Head of caudate nucleus (tissue), 42 donors: ENCODE results near the gene DOK7.
A peak's percentile ranks its signal among the peaks of the same experiment; 100 is the strongest.
"Not testable (repeated sequence)": the region's sequence is repeated elsewhere in the genome, so short reads cannot be mapped to it uniquely, and the experiment has no call there.

Experiments used
- DNase-seq, 42 donors: peaks; one replicate each; pipeline versions ENCODE4 v3.0.0 to v3.0.0-alpha.2; 2020 to 2021; ENCODE audit warnings: mixed read lengths in 7 of 42
- intact Hi-C: fragments of 100-400 bp; cut with DNase I; formaldehyde crosslinking; loops from one replicate; pipeline ENCODE4 v1.15.0; 2022

The DOK7 gene

DNA sequence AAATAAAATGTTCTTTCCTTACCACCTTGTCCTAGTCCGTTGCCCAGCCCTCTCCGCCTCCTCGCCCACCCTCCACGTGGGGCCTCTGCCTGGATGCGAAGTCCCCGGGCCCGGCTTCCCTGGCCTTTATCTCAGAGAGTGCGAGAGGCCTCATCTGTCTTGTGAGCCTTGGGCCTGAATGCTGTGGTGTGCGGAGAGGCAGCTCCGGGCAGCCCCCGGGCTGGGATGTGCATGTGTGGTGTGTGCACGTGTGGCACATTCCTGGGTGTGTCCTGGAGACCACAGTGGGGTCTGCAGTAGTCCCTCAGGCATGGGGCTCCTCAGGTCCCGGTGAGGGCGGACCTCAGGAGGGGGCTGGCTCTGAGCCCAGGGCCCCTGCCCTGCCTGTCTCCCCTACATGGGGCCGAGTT lies 31.4 kb downstream of the DOK7 start:
- no peak for DNase-seq
- intact Hi-C loops, result no loop called here

DNA sequence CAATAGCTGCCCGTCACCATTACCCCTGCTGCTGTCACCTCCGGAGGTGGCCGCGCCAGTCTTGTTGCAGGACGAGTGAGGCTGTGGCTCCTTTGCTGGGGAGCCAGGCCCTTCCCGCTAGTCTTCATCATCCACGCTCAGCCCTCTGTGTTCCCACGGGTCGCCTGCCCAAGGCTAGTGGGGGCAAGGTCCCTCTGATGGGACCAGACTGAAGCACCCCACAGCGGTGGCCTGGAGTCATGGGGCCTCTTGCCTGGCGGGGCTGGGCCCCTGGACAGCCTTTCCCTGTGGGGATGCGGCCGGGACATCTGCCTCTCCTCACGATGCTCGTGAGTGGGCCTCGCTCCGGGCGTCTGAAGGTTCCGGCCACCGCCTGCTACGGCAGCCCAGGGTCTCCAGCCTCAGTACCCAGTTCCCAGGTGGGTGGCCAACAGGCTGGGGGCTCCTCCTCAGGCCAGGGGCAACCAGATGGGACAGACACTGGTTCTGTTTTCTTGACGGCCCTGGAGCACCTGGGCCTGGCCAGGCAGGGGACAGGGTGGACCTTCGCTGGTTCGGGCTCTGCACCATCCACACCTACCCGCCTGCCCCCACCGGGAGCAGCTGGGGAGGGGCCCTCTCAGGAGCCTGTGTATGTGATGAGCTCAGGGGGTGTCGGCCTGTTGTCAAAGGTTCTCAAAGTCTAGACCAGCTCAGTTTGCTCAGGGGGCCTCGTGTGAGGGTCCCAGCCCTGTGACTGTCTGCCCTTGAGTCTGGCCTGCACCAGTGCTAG lies 32.3 kb downstream of the DOK7 start:
- intact Hi-C loops, result no loop called here
- DNase-seq, result no peak

DNA sequence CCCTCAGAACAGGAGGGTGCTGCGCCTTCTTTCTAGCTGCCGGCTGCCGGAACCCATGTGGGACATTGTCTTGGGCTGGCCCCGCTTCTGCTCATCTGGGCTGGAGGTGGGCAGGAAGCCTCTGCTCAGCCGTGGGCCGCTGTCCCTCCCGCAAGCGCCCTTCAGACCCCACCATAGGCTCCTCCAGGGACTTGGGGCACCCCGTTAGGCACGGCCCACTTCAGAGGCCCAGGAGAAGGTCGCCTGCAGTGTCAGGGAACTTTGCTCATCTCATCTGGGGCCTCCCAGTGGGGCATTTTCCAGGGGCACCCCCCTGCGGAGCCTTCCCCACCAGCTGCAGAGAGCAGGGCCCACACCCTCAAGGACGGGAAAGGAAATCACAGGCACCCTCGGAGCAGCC lies 32.9 kb downstream of the DOK7 start:
- intact Hi-C loops, result no loop called here
- DNase-seq, result no peak

DNA sequence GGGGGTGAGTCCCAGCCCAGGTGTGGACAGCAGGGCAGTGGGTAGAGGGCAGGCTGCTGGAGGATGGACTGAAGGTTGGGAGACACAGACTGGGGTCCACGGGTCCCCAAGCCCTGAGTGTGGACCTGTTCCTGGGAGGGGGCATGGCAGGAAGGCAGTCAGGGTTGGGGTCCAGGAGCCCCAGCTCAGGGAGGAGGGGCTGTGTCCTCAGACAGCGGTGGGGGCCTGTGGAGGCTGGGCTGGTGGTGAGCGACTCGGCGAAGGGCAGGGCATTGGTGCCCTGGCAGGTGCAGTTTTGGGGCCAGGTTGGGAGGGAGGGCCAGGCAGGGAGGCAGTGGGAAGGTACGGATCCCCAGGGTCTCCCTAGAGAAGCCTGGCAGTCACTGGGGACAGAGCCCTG lies 34.0 kb downstream of the DOK7 start:
- intact Hi-C loops, result no loop called here
- no peak for DNase-seq

DNA sequence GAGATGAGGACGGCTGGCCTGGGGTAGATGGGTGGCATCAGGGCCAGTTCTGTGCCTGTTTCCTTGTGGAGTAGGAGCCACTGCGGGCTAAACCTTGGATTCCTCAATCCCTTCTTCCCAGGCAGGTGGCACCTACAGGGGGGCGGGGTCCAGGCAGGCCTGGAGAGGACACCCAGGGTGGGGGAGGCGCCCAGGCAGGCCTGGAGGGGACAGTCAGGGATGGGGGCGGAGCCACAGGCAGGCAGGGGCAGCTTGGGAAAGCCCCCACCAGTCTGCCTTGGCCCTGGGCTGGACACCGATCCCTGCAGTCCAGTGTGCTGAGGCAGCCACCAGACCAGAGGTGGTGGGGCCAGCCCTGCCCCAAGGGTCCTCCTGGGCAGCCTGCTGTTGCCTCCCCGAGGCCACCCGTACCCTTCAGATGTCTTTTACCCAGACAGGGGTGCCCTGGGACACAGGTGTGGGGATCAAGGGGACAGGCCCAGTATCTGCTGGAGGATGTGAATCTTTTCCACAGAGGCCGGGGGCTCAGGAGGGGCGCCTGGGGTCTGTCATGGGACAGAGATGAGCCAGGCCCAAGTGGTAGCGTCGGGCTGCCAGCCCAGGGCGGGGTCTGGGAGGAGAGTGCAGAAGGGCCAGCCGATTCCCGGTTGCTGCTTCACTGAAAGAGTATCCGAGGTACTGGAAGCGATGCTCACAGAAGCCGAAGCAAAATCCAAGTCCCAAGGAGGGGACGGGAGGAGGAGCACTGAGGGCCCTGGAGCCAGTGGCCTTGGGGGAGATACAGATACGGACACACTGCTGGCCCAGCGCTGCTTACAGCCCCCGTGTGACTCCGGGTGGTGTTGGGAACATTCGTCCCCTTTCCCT lies 34.6 kb downstream of the DOK7 start:
- DNase-seq, result peak in 2 of 42 donors; percentile 35 to 47
- intact Hi-C loops, result no loop called here

DNA sequence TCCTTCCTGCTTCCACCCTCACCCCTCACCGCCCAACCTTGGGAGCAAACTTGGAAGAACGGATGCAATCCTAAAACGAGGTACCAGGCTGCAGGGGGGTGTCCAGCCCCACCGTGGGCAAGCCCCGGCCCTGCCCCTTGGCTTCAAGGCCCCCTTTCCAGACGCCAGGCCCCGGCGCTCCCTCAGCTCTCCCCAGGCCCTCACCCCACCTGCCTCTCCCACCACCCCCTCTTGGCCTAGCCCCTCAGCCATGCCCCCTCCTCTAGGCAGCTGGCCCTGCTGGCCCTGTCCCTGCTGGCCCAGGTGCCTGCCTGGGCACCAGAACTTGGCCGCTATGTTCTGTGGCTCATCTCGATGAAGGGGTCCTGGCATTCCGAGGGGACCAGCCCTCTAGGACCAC lies 35.3 kb downstream of the DOK7 start:
- DNase-seq, result no peak

DNA sequence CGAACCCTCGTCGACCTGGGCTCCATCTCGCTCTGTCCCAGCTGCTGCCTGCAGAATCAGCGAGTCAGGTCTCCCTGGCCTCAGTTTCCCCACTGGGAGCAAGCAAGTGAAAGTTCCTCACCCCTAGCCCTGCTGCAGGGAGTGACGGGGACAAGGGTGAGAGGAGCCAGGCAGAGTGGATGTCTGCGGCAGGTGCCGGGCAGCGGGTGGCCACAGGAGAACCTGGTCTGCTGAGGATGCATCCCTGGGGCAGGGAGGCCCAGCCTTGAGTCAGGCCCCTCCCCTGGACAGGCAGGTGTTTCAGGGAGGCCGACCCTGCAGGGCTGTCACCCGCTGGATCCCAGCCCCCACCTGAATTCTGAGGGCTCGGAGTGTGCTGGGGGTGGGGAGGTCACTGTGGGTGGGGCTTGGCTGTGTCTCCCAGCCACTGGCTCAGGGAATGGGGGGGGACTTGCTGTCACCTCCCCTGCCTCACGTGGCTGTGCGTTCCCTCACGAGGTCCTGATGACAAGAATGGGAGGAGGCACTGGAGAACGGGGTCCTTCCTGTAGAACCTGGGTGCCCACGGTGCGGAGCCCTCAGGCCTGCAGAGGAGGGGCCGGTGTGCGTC lies 35.9 kb downstream of the DOK7 start:
- peak; percentile 38 to 90 (median 74) for DNase-seq
- intact Hi-C loops, result no loop called here

More for the DNA sequence above, 35.3 kb downstream of the DOK7 start:
- intact Hi-C loops, result no loop called here

DNA sequence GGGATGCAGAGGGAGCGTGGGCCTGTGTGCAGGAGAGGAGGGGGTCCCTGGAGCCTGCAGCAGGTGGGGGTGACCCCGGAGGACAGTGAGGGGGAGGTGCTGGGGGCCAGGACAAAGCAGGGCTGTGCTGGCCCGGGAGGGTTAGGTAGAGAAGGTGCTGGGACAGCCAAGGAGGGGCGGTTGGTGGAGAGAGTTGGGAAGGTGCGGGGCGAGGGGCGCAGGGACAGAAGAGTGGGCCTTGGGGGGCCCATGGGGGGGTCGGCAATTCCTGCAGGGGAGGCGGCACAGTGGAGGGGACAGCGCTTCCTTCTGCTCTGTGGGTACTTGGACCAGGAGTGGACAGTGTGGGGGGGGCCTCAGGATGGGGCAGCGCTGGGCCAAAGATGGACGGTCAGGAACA lies 36.6 kb downstream of the DOK7 start:
- DNase-seq, result peak in 1 of 42 donors; percentile 26
- intact Hi-C loops, result no loop called here

DNA sequence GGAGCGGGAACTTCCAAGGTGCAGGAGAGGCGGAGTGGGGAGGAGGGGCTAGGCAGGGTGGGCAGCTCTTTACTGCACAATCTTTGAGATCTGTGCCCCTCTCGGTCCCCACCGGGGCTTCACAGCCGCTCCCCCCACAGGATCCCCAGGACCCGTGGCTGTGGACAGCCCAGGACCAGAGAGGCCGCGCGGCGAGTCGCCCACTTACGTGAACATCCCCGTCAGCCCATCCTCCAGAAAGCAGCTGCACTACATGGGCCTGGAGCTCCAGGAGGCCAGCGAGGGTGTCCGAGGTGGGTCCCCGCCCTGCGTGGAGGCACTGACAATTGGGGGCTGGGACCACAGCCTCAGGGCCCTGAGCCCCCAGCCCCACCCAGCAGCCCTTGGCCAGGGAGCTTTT lies 37.0 kb downstream of the DOK7 start:
- intact Hi-C loops, result no loop called here
- DNase-seq, result peak in 1 of 42 donors; percentile 52

DNA sequence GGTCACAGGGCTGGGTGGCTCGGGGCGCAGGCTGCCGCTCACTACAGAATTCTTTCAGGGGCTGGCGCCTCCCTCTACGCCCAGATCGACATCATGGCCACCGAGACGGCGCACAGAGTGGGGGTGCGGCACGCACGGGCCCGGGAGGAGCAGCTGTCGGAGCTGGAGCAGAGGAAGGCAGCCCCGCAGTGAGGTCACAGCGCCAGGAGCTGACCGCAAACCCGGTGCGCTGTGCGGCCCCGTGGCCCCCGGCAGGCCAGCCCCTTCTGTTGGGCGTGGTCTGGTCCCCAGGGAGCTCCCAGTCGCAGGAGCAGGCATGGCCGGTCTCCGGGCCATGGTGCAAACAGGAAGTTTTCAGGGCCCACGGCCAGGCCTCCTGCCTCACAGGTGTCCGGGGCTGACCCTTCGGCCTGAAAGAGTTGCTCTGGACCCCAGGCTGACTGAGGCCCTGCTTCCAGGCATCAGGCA lies 37.6 kb downstream of the DOK7 start:
- DNase-seq, result peak in 10 of 42 donors; percentile 37 to 70 (median 58)
- intact Hi-C loops, result no loop called here

DNA sequence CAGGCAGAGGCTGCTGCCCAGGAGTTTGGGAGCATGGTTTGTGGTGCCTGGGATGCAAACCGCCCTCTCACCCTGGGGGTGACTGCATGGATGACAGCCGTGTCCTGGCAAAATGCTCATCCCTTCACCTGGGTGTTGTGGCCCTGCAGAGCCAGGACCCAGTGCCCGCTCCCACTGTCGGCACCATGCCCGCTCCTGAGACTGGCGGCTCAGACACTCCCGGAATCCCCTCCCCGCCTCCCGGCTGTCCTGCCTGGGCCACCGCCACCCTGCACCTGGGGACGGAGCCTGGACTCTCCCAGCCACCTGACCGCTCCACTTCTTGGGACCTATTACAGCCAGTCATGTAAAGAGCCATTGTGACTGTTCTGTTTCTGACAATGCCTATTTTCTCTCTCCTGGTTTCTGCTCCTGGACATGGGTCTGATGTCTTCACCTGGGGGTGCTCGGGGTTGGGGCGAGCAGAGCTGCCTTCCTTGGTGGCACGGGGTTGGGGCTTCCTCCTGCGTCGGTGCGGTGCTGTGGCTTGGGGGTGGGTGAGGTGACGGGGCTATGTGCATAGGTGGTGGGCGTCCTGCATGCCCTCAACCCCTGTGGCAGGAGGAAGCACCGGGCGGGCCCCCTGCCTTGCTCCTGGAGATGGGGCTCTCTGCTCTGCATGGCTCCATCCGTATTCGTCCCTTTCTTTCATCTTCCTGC lies 38.2 kb downstream of the DOK7 start:
- intact Hi-C loops, result no loop called here
- DNase-seq, result no peak

DNA sequence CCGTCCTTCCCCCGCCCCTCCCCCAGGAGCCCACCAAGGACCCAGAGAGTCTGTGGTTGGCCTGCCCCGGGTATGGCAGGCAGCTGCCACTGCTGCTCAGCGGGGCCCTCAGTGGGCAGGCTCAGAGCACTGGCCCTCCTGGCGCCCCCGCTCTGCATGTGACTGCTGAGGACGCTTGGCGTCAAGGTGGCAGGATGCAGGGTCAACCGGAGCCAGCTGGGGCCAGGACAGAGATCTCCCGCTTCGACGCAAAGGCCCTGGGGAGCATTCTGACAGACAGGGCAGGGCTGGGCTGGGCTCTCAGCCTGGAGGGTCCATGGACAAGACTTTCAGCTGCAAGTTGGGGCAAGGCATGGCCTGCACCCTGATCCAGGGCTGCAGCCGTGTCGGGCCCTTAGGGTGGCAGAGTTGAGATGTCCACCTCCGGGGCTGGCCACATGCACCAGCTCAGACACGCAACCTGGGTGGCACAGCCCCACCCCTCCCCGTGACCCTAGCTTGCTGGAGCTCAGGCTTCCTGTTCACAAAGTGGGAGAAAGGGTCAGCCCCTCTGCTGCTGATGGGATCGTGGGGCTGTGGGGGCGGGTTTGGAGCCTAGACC lies 38.8 kb downstream of the DOK7 start:
- intact Hi-C loops, result no loop called here
- no peak for DNase-seq

DNA sequence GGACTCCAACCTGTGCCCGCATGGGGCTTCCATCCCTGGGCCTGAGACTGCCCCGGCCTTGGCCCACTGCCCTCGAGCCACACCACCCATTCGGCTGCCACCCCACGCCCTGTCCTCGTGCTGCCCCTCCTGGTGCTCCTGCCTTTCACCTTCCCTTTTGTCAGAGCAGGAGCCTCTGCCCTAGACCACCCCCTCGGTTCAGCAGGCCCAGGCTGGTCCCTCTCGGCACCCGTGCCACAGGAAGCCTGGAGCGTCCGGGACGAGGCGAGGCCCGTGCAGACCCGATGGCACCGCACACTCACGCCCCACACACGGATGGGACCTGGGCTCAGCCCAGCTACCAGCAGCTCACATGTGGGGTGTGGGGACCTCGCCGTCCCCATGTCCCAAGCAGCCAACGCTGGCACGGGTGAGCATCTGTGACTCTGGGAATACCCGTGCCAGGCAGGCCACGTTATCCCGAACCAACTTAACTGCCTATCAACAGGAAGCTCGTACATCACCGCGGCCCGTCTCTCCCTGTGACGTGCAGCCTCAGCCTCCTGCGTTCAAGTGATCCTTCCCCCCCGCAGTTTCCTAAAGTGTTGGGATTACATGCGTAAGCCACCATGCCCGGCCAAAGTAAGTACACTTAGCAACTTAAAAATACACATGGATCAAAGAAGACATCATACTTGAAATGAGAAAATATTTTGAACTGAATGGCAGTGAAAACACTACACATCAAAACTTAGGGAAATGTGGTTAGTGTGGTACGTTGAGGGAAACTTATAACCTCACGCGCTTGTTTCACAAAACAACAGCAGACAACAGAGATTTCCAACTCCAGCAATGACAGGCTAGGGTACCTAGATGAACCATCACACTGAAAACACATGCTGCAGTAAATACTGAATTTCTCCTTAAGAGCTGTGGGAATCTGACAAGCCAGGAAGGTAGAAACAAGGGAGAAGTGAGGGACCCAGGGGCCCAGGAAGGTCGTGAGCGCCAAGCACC lies 40.1 kb downstream of the DOK7 start:
- intact Hi-C loops, result no loop called here
- DNase-seq, result peak in 4 of 42 donors; percentile 42 to 67 (median 58)

DNA sequence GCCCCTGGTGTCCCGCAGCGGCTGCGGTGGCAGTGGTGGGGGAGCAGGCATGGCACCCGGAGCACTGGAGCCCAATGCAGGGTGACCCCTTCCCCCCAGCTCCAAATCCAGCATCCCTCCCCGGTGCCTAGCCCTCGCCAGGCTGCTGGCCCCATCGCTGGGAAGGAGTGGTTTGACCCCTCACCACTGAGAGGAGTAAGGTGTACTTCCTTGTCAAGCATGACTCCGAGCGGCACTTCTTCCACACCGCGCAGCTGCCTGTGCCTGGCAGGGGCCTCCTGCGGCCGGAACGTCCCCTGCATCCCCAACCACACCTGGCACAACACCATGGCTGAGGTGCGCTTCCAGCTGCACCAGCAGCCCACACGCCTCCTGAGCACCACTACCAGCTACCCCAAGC lies 42.1 kb downstream of the DOK7 start:
- DNase-seq, result no peak
- intact Hi-C loops, result no loop called here

DNA sequence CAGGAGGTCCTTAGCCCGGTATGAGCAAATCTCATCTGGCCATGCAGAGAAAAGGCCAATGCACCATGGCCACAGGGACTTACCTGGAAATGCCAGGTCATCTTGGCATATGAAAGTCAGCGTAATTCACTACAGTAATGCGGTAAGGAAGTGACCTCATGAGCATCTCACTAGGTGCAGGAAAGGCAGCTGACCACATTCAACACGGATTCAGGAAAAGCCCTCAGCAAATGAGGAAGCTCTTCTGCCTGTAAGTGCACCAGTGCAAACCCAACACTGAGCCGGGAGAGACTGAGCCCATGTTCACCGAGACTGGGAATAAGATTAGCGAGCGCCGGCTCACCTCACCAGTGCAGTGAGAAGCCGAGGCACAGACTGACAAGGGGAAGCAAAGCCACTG lies 45.4 kb downstream of the DOK7 start:
- intact Hi-C loops, result no loop called here
- no peak for DNase-seq

DNA sequence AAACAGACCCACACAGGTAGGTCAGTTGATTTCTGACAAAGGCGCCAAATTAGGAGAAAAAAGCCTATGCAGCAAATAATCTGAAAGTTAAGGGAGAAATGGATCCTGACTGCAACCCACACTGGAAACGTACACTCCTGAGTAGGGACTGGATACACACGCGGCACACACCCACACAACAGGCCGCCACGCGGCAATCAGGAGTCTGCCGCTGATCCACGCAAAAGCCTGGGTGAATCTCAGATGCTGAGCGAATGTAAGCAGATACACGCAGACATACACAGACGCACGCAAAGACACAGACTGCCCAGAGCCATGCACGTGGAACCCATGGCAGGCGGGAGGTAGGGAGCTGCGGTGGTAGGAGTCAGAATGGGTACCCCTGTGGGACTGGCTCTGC lies 47.4 kb downstream of the DOK7 start:
- peak in 11 of 42 donors; percentile 49 to 82 (median 69) for DNase-seq
- intact Hi-C loops, result no loop called here

DNA sequence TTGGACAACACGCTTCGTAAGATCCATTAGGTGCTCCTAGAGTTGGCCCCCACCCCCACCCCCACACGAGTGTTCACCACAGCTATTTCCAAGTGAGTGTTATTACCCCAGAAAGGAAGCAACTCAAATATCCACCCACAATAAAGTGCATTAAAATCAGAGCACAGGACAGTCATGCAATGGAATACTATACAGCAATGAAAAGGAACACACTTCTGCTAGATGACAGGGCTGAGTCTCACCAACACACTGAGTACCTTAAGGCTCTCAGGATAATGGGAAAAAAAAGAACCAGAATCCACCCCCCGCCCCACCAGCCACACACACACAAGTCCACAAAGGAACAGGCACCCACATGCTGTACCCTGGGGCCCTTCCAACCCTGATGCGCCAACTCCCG lies 48.1 kb downstream of the DOK7 start:
- no peak for DNase-seq
- intact Hi-C loops, result no loop called here

DNA sequence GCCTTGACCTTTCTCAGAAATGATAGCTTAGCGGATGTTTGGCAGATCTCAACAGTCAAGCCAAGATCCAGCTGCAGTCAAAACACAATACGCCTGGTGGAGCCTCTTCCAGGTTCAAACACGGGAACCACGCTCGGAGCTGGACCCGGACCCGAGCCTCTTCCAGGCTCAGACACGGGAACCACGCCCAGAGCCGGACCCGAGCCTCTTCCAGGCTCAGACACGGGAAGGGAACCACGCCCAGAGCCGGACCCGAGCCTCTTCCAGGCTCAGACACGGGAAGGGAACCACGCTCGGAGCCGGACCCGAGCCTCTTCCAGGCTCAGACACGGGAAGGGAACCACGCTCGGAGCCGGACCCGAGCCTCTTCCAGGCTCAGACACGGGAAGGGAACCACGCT lies 48.5 kb downstream of the DOK7 start:
- DNase-seq, intact Hi-C loops: not testable (repeated sequence)
